ENCODE measurements around the gene TSPAN32.

TSPAN32 gene

DNA sequence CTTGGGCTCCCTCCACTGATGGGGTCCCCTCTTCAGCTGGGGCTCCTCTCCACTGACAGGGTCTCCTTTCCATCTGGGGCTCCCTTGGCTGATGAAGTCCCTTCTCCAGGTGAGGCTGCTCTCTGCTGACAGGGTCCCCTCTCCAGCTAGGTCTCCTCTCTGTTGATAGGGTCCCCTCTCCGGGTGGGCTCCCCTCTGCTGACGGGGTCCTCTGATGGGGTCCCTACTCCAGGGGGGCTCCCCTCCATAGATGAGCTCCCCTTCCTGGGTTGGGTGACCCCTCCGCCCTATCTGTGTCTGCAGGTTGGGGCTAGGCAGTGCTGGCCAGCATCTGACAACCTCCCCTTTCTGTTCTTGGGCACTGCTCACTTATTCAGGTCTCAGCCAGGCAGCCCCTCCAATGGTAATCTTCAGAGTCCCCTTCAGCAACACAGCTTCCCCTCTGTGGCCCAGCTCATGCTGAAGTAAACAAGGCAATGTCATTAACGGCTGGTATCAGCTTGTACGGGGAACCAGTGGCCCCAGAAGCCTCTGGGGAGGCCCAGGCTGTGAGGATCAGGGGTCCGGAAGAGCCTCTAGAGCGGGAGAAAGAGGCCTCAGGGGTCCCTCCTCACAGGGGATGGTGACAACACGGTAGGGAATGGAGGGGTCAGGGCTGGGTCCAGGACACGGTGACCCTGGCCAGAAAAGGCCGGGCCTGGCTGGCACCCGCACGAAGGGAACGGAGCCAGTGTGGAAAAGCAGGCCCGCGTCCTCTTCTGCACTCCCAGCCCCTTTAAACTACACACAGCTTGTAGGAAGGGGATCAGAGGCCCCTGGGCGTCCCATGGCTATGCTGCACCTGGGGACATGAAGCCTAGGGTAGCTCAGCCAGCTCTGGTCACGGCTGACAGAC lies 65.7 kb downstream of the TSPAN32 start:
- no peak for DNase-seq

Measured in activated CD8-positive, alpha-beta memory T cell treated with anti-CD3 and anti-CD28 coated beads for 24 hours (primary cell).